ENCODE measurements around the gene PPEF2.

The PPEF2 gene

DNA sequence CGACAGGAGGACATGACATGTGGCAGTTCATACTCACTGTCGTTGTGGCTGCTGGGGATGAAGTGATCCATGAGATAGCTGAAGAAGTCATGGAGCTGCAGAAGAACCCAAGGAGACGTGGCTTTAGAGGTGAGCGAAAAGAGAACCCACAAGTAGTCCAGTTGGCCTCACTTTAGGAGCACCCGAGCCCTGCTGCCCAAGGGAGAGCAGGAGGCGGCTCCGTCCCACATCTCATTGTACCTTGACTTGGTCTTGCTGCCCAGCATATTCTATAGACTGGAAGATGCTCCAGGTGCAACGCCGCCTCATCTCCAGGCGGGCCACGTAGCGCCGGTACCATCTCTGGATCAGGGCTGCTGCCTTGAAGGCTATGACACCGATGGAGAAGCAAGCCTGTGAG is 10.6 kb downstream of the PPEF2 start:
- DNase-seq = no peak

DNA sequence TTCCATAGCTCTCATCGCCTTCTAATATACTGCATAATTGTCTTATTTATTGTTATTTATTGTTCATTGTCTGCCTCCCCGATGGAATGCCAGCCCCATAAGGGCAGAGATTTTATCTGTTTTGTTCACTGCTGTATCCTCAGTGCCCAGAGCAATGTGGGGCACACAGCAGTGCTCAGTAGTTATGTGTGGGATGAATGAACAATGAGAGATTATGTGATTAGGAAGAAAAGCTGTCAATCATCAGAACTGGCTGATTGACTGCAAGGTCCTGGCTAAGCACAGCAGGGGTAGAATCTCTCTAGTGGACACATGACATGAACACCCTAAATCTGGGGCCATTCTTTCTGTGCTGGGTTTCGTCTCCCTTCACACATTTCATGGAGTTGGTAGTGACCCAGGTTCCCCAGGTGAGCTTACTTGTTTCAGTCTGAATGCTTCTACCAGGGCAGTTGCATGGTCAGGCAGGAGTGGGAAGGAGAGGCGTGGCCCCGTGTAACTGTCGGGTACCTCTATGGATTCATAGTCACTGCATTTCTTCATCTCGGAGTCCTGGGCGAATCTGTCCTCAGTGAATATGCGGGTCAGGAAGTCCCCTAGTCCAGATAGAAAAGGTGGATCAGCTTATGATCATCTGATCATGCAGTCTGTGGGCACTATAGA is 12.6 kb downstream of the PPEF2 start:
- DNase-seq = no peak

DNA sequence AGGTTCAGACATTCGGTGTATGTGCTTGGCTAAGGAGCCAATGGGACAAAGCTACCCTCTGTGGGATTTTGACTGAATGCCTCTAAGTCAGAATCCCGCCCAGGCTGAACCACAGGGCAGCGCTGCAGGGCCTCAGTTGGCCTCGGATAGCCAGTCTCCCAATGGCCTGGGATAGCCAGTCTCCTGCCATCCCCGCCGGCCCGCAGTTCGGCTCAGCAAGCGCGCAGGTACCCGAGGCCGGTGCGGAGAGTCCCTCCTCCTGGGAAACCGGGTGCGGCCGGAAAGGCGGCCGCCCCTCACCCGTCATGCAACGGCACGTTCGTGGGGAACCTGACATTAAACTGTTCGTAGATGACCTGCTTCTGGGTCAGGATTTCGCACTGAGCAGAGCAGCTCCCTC is 16.1 kb downstream of the PPEF2 start:
- DNase-seq = no peak

GRCh38 chr4:75881476-75881875 is 20.8 kb downstream of the PPEF2 start:
- no peak for DNase-seq

DNA sequence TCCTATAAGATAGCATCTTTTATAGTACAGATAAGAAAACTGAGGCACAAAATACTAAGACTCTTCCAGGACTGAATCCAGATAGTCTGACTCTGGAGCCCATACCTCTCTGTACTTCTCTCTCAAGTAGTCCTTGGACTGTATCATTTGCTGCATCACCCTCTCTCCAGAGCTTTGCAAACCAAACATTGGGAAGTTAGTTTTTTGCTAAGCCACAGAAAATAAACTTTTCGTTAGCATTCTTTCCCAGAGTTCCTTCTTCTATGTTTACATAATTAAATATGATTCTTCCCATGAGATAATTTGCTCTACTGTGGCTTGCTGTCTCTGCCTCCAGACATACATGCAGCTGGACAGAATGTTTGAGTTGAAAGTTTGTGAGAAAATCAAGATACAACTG is 22.0 kb downstream of the PPEF2 start:
- DNase-seq = no peak

DNA sequence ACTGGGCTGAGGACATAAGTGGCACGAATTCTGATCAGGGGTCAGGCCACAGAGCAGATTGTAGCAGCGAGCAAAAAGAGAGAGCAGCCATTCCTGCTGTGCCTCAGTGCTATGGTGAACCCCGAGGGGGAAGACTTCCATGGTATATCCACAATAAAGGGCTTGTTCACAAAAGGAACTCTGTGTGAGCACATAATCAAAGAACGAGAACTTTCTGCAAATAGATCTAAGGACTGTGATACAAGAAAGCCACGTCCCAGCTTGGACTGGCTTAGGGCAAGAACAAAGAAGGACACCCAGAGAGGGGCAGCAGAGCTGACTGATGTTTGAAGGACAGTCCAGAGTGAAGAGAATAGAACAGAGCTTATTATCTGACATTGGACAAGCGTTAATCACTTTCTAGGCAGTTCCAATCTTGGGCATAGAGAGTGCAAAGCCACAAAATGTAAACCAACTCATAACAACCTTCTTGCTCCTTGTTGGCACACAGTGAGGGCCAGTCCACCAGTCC is 24.0 kb downstream of the PPEF2 start:
- no peak for DNase-seq

DNA sequence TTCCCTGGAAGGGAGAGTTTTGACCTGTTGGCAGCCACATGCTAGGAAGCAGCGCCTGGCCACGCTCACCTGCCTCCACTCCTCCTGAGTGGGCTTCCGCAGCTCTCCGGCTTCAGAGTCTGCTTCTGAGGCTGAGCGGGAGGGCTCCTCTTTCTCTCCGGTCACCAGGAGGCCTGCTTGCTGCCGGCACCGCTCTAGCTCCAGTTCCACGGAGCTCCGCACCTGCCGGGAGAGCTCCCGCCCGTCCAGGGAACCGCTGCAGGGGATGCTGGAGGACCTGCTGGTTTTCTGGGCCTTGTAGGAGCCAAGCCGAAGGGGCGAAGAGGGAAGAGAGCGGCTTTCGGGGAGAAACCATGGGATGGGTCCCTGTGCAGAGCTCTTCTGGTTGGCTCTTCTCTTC is 26.0 kb downstream of the PPEF2 start:
- DNase-seq = no peak

GRCh38 chr4:75869100-75869499 is 33.2 kb downstream of the PPEF2 start:
- DNase-seq = no peak

GRCh38 chr4:75867130-75867529 is 35.1 kb downstream of the PPEF2 start:
- no peak for DNase-seq

- DNase-seq = no peak
Measured at GRCh38 chr4:75860606-75861005, 41.6 kb downstream of the PPEF2 start.

DNA sequence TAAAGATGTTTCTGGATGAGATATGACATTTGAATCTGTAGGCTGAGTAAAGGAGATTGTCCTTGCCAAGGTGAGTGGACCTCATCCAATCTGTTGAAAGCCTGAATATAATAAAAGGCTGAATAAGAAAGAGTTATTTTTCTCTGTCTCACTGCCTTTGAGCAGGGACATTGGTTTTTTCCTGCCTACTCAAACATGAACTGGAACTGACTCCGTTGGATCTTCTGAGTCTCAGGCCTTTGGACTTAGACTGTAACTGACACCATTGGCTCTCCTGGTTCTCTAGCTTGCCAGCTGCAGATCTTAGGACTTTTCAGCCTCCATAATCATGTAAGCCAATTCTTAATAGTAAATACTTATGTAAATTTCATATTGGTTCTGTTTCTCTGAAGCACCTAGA is 43.5 kb downstream of the PPEF2 start:
- no peak for DNase-seq

GRCh38 chr4:75849461-75849860 is 52.8 kb downstream of the PPEF2 start:
- DNase-seq = no peak

GRCh38 chr4:75848891-75849290 is 53.4 kb downstream of the PPEF2 start:
- DNase-seq = no peak

GRCh38 chr4:75848171-75848760 is 54.0 kb downstream of the PPEF2 start:
- peak; percentile 25 for DNase-seq

DNA sequence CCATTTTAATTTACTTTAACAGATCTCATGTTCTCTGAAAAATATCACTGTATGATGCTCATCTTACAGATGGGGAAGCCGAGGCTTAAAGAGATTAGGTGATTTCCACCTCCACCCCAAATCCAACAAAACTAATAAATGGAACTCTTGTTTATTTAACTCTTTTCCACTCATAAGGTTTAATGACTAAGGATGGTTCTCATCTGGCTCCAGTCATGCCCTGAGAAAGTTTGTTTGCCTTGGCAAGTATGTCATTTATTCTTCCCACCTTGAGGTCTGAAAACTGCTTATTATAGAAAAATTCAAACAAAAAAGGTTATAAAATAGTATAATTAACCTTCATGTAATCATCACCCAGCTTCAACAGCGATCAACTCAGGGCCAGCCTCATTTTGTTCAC is 56.3 kb downstream of the PPEF2 start:
- no peak for DNase-seq

- no peak for DNase-seq
Measured at GRCh38 chr4:75844151-75844662, 58.0 kb downstream of the PPEF2 start.

DNA sequence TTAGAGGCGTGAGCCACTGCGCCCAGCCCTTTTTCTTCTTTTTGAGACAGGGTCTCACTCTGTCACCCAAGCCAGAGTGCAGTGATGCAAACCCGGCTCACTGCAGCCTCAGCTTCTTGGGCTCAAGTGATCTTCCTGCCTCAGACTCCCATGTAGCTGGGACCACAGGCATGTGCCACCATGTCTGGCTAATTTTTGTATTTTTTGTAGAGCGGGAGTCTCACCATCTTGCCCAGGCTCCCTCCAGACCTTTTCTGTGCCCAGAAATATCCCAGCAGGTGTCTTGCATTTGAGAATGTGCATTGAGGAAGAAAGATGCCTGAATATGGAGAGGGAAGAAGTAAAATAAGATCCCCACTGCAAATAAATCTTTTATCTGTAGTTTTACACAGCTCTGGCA is 58.7 kb downstream of the PPEF2 start:
- DNase-seq = no peak

DNA sequence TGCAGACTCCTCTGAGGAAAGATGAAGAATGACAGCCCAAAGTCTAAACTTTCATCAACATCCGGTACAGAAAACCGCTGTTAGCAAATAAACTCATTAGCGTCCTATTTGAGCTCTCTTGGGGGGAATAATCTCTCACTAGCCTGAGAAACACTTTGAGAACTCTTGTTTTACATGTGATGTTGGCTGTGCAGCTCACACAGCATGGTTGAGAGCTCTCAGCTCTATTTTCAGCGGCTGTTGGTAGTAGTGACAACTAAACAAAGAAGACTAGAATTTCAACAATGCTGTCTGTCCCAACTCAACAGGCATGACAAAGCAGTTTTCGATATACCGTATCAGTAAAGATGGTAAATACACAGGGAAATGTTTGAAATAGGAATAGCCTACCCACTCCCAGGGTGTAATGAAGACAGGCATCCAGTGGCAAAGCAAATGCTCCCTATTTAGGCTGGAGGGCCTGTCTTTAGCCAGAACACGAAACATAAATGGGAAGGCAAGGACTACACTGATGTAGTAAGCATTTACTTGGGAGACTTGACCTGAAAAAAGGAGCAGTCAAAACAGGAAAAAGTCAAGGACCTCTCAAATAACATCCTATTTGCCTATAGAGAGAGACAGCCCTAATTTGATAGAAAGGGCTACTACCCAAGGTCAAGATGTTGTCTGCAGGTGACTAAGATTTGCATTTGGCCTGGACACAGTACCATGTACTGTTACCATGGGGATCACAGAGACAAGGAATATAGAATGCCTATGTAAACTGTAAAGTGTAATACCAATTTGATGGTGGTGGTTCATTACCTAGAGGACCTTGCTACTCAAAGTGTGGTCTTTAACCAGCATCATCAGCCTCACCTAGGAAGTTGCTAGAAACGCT is 60.4 kb downstream of the PPEF2 start:
- no peak for DNase-seq

DNA sequence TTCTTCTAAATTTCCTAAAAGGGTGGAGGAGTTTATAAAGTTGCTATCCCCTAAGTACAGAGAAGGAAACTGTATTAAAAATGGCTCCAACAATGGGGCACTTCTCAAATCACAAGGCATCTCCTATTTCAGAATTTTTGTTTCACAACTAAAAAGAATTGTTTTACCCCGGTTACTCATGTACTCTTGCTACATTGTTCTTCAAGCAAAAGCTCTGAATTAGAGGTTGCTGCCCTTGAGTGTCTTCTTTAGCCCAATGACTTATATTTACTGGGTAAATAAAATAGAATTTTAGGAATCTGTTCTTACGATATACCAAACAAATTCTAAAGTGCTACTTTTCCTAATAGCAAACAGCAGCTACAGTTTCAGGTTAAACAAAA is 67.5 kb downstream of the PPEF2 start:
- DNase-seq = no peak

DNA sequence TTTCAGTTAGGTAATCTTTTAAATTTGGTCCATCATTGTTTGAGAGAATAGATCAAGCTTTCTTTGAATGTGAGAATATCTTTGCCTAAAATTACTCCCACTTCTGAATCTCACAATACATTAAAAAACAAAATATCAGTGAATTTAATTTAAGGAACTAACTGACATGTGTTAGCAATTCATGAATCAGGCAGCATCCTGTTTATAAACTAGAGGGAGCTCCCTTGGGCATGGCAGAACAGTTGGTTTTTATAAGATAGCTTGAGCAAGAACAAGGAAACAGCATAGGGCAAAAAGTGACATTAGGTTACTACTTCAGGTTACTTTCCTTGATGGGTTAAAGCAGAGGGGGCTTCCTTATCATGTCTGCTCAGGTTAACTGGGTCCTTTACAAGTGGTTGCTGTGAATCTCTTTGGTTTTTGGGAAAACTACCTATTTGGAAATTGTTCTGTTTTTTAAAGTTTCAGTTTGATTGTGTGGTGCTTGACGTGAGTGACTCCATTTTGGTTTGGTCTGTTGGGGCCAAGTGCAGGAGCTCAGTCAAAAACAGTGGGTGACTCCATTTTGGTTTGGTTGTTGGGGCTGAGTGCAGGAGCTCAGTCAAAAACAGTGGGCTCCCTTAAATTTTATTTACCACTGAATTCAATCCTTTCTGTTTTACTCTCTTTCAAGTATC is 68.0 kb downstream of the PPEF2 start:
- no peak for DNase-seq

DNA sequence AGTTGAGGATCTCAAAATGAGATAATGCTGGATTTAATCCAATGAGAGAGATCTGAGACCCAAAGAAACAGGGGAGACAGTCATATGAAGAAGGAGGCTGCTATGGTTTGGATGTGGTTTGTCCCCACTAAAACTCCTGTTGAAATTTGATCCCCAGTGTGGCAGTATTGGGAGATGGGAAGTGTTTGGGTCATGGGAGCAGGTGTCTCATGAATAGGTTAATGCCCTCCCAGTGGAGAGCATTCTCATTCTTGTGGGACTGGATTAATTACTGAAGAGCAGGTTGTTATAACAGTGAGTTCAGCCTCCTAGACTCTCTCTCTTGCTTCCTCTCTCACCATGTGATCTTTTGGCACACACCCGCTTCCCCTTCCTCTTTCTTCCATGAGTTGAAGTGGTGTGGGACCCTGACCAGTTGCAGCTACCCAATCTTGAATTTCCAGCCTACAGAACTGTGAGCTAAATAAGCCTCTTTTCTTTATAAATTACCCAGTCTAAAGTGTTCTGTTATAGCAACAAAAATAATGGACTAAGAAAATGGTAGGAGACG is 70.3 kb downstream of the PPEF2 start:
- peak; percentile 40 for DNase-seq

GRCh38 chr4:75830906-75831305 is 71.3 kb downstream of the PPEF2 start:
- no peak for DNase-seq

DNA sequence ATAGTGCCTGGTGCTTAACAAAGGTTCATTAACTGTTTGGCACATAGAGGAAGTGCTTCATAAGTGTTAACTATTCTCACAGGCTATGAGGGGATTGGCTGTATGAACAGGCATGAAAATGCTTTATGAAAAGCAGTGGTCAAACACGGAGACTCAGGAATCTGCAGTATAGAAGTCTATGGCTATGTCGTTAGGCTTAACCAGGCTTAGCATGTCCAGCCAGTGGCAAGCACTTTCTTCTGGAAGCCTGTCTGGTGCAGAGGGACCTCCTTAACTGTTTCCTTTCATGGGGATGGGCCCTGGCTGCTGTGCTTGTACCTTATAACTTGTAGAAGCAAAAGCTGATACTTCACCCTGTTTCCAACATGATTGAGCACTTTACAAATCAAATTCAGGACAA is 78.4 kb downstream of the PPEF2 start:
- DNase-seq = no peak

Measured in KG1 (cell line).